KMS-11 (cell line): Measurements from ENCODE around the gene MICAL2.

Source experiments
- H2AFZ ChIP-seq: fragments of 200-600 bp; sonication (generic); 2 replicates; pipeline ENCODE4 v1.6.1; 2016; ENCODE audit warnings: antibody characterized with exemption, mixed run types, low read depth
- H3K27ac ChIP-seq: fragments of 200-600 bp; sonication (generic); 2 replicates; pipeline ENCODE4 v1.6.1; 2016; ENCODE audit warnings: mild to moderate bottlenecking, mixed run types
- H3K27me3 ChIP-seq: fragments of 200-600 bp; sonication (generic); 2 replicates; pipeline ENCODE4 v1.6.1; 2017; ENCODE audit warnings: mild to moderate bottlenecking, low read depth, mixed run types, moderate library complexity; ENCODE audit not compliant: insufficient read depth
- H3K36me3 ChIP-seq: fragments of 200-600 bp; sonication (generic); 2 replicates; pipeline ENCODE4 v1.6.1; 2017; ENCODE audit warnings: mild to moderate bottlenecking, mixed run types; ENCODE audit not compliant: insufficient read depth
- H3K4me1 ChIP-seq: fragments of 200-600 bp; sonication (generic); 2 replicates; pipeline ENCODE4 v1.6.1; 2016; ENCODE audit warnings: mild to moderate bottlenecking, low read depth, mixed run types; ENCODE audit not compliant: poor library complexity, severe bottlenecking
- H3K4me2 ChIP-seq: fragments of 200-600 bp; sonication (generic); 2 replicates; pipeline ENCODE4 v1.7.0; 2016; ENCODE audit warnings: mild to moderate bottlenecking, mixed run types
- H3K4me3 ChIP-seq: fragments of 200-600 bp; sonication (generic); IDR thresholded peaks from 2 replicates; pipeline ENCODE4 v1.6.1; 2017; ENCODE audit warnings: low read depth, low read length, mixed read lengths; ENCODE audit not compliant: insufficient read depth
- H3K79me2 ChIP-seq: fragments of 200-600 bp; sonication (generic); 2 replicates; pipeline ENCODE4 v1.6.1; 2016; ENCODE audit warnings: low read depth, mixed run types; ENCODE audit not compliant: insufficient read depth
- H3K9ac ChIP-seq: fragments of 200-600 bp; sonication (generic); 2 replicates; pipeline ENCODE4 v1.6.1; 2016; ENCODE audit warnings: mild to moderate bottlenecking, mixed run types
- H4K20me1 ChIP-seq: fragments of 200-600 bp; sonication (generic); 2 replicates; pipeline ENCODE4 v1.6.1; 2016; ENCODE audit warnings: mild to moderate bottlenecking, mixed run types; ENCODE audit not compliant: insufficient read depth
- TF ChIP-seq, protein P1 (sequence below): fragments of 200-600 bp; sonication (generic); conservative IDR thresholded peaks from 2 replicates; pipeline ENCODE4 v1.6.1; 2017; ENCODE audit warnings: low read depth, mild to moderate bottlenecking, antibody characterized with exemption, low read length, moderate library complexity, mixed read lengths

MICAL2 gene

DNA sequence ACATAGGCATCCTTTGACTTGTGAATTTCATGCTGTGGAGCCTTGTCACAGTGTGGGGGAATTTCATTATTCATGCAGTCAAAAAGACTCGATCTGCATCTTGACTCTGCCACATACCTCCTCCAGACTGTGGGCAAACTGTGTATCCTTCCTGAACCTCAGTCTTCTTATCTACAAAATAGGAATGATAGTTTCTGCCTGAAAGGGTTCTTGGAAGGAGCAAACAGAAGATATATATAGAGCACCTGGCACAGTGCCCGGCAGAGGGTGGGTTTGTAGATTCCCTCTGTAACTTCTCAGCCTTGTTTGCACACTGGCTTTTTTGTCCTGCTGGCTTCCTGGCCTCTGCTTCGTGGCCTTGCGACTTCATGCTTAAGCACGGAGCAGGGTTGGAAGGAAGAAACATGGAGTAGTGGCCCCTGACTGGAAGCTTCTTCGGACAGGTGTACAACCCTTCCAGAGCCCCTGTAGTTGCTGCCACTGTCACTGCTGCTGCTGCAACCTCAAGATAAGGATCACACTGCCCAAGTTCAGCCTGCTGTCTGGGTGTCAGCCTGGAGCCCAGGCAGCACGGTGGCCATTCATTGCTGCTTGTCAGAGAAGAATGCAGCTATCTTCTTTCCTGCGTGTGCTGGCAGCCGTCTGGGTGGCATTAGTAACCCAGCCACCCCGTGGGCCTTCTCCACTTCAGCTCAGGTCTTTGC, 106.4 kb downstream of the MICAL2 start:
- H2AFZ ChIP-seq = no peak overlapping the region
- no peaks in the 10 kb centered on the region for H3K36me3 ChIP-seq
- H3K4me3 ChIP-seq = no peak overlapping the region
- TF ChIP-seq, protein P1, sequence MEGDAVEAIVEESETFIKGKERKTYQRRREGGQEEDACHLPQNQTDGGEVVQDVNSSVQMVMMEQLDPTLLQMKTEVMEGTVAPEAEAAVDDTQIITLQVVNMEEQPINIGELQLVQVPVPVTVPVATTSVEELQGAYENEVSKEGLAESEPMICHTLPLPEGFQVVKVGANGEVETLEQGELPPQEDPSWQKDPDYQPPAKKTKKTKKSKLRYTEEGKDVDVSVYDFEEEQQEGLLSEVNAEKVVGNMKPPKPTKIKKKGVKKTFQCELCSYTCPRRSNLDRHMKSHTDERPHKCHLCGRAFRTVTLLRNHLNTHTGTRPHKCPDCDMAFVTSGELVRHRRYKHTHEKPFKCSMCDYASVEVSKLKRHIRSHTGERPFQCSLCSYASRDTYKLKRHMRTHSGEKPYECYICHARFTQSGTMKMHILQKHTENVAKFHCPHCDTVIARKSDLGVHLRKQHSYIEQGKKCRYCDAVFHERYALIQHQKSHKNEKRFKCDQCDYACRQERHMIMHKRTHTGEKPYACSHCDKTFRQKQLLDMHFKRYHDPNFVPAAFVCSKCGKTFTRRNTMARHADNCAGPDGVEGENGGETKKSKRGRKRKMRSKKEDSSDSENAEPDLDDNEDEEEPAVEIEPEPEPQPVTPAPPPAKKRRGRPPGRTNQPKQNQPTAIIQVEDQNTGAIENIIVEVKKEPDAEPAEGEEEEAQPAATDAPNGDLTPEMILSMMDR = no peak
- H4K20me1 ChIP-seq = no peaks in the 10 kb centered on the region
- no peak overlapping the region for H3K9ac ChIP-seq
- H3K4me1 ChIP-seq = peaks cover 25% of the 10 kb centered on the region
- no peaks in the 10 kb centered on the region for H3K27me3 ChIP-seq
- no peak overlapping the region for H3K27ac ChIP-seq
- no peaks in the 10 kb centered on the region for H3K79me2 ChIP-seq
- H3K4me2 ChIP-seq = no peak overlapping the region

DNA sequence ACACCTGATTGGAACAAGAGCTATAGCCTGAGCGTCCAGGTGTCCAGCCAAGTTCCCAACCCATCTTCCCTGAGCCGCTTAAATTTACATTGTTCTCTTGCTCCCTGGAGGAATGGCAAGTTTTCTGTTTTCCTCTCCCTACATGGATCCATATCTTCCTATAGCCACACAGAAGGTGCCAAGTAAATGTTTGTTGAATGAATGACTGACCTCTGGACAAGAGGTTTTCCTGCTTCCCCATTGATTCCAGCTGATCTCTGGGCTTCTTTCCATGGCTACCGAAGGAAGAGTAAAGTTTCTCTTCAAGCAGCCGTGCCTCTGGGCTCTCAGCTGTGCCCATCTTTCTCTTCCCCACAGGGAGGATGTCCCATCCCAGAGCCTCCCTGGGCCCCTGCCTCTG, 107.5 kb downstream of the MICAL2 start:
- Histone ChIP-seq H3K4me3 (no peak overlapping the region), H2AFZ (no peak overlapping the region), H3K9ac (no peak overlapping the region), H3K36me3 (no peaks in the 10 kb centered on the region), H3K79me2 (no peaks in the 10 kb centered on the region), H4K20me1 (no peaks in the 10 kb centered on the region), H3K27ac (no peak overlapping the region), H3K4me1 (peaks cover 20% of the 10 kb centered on the region), H3K27me3 (no peaks in the 10 kb centered on the region), H3K4me2 (no peak overlapping the region)
- TF ChIP-seq, protein P1 = no peak

DNA sequence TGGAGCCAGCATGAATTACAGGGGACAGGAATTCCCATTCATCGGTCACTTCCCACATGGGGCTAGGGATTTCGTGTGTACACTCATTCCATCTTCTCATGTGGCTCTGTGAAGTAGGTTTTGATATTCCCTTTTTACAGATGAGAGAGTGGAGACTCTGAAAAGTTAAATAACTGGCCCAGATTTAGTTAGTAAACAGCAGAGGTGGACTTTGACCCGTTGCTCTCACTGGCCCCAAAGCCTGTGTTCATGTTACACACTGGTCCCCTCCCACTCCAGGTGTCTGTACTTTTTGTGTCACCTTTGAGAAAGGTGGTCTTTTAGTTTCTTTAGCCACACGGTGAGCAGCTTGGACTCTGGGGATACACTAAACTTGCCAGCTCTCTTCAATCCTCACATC, 108.5 kb downstream of the MICAL2 start:
- Histone ChIP-seq H3K4me2 (peak overlapping the region; percentile 34; the same call in 1 of the 2 replicates), H3K27me3 (no peaks in the 10 kb centered on the region), H4K20me1 (no peaks in the 10 kb centered on the region), H2AFZ (no peak overlapping the region), H3K9ac (no peak overlapping the region), H3K4me1 (peaks cover 31% of the 10 kb centered on the region), H3K79me2 (no peaks in the 10 kb centered on the region), H3K27ac (no peak overlapping the region), H3K36me3 (no peaks in the 10 kb centered on the region), H3K4me3 (no peak overlapping the region)
- TF ChIP-seq, protein P1 = no peak

DNA sequence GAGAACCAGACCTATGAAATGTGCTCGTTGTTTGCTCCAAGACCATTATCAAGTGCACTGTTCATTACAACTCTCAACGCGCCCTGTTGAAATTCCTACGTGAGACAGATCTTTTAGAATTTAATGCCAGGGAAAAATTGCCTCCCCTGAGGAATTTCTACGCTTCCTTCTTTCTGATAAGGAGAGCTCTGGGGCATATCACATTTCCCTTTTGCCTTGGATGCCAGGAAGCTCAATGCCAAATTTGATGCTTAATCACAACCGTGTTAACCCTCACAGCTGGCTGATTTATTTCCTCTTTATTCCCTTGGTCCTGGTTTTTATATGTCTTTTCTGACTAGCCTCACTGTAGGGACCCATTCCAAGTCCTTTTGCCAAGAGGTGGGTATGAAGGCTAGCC, 109.4 kb downstream of the MICAL2 start:
- no peak overlapping the region for H3K27ac ChIP-seq
- no peaks in the 10 kb centered on the region for H3K27me3 ChIP-seq
- H3K36me3 ChIP-seq = no peaks in the 10 kb centered on the region
- H3K79me2 ChIP-seq = no peaks in the 10 kb centered on the region
- no peak overlapping the region for H3K4me2 ChIP-seq
- no peak overlapping the region for H3K4me3 ChIP-seq
- no peaks in the 10 kb centered on the region for H4K20me1 ChIP-seq
- H3K4me1 ChIP-seq = peaks cover 39% of the 10 kb centered on the region
- TF ChIP-seq, protein P1 = no peak
- H3K9ac ChIP-seq = no peak overlapping the region
- H2AFZ ChIP-seq = no peak overlapping the region
